OCI-M1 (cell line): ENCODE results near the gene TPT1.
"Not testable (repeated sequence)": the region's sequence is repeated elsewhere in the genome, so short reads cannot be mapped to it uniquely, and the experiment has no call there.

Experiments
- DNase-seq: peaks from one replicate; lab custom pipeline; 2025; lab: John Stamatoyannopoulos, UW

The TPT1 gene

GRCh38 chr13:45341034-45341798, at the start of gene TPT1:
TPT1 (minus strand) TSS chr13:45341183; CDS start chr13:45341069, 114 bp downstream.
- DNase-seq, result peak; percentile 99

DNA sequence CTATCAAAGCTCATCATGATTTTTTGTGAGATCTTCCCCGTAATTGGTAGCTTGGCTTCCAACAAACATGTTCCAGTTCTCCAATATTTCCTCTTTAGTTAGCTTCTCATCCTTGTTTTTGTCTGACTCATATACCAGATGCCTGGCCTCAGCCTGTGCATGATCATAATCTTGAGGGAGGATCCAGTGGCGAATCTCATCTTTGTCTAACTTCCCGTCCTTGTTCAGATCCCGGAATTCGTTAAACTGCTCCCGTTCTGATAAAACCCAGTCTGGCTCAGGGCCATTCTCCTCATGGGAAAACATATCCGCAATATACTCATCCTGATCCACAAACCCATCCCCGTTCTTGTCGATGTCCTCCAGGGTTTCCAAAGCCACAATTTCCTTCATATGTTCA, 49.4 kb upstream of the TPT1 start:
- DNase-seq, result not testable (repeated sequence)

DNA sequence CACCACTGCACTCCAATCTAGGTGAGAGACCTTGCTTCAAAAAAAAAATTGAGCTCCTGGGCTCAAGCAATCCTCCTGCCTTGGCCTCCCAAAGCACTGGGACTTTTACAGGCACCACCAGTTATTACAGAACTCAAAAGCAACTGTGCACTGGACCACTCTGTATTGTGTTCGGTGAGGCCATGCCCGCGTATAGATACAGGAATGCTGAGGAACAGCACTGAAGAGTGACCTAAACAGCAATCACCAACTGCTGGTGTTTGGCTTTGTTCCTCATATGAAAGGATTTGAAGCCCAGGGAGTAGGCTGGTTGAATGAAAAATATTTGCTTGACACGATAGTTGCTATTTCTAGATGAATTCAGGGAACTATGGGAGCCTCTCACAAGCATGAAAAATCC, 47.7 kb upstream of the TPT1 start:
- DNase-seq, result no peak

GRCh38 chr13:45386892-45387575, 46.1 kb upstream of the TPT1 start:
- not testable (repeated sequence) for DNase-seq

DNA sequence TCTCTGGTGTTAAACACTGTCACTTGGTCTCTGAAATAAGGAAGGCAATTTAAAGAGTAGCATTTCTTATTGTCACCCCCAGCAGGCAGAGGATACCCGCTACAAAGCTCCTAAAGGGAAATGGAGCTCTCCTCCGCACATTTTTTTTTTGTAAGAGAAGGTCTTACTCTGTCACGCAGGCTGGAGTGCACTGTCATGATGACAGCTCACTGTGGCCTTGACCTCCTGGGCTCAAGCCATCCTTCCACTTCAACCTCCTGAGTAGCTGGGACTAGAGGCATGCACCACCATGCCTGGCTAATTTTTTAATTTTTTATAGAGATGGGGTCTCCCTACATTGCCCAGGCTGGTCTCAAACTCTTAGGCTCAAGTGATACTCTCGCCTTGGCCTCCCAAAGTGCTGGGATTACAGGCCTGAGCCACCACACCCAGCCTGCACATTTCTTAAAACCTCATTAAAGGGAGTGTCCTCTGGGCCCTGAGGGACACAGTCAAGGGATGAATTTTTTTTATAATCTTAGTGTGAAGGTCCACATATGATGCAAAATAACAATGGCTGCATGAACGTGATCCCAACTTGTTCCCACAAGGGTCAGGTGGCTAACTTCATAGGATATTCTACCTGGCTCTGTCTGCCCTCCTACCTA, 45.0 kb upstream of the TPT1 start:
- no peak for DNase-seq

DNA sequence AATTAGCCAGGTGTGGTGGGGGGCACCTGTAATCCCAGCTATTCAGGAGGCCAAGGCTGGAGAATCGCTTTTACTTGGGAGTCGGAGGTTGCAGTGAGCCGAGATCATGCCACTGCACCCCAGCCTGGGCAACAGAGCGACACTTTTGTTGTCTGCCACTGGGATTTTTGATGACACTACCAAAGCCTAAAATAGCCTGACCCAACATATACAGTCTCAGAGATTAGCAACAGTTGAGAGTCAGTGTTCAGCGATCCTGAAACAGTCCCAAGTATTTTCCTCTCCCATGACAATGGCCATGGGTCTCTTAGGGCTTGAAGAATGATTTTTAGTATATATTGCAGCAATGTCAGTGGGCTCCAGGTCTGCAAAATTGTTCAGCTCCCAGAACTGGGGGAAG, 44.3 kb upstream of the TPT1 start:
- DNase-seq, result no peak

DNA sequence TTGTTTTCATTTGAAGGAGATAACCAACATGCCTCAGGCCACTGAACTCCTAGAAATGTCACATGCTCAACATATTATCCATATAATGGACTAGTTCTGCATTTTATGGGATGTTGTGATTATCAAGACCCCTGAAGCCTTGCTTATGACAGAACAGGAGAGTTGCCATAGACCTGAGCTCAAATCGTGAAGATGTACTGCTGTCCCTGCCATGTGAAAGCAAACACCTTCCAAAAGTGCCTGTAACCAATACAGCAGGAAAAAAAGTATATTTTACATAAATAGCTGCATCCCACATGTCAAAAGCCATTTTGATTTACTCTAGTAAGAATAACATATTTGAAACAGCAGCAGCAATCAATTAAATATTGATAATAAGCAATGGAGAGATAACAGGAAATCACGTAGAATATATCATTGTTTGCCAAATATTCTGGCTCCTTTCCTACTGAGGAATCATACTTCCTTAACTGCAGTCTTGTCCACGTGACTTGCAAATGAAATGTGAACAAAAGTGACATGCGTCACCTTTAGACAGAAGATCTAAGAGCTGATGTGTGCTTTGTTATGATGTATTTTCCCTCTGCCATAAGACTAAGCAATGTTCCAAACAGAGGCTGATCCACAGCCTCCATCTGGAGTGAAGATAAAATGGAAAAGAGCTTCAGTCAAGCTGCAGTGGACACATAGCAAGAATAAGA, 43.6 kb upstream of the TPT1 start:
- no peak for DNase-seq

- DNase-seq, result not testable (repeated sequence)
Observed at GRCh38 chr13:45382739-45383138, 41.8 kb upstream of the TPT1 start.

- DNase-seq, result no peak
Observed at GRCh38 chr13:45381196-45381595, 40.2 kb upstream of the TPT1 start.

GRCh38 chr13:45380708-45381107, 39.7 kb upstream of the TPT1 start:
- DNase-seq, result not testable (repeated sequence)

DNA sequence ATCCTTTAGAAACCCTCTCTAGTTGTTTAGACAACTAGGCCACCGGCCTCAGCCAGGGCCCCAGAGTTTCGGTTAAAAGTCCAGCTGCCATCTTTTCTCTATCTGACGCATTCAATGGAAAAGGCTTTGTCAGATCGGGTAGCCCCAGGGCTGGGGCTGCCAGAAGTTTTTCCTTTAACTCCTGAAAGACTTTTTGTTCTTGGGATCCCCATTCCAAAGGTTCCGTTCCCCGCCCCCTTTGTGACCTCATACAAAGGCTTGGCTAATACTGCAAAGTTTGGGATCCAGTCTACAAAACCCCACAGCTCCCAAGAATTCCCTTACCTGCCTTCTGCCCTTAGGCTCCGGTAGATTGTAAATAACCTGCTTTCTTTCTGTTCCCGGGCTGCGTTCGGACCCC, 38.5 kb upstream of the TPT1 start:
- DNase-seq, result not testable (repeated sequence)

DNA sequence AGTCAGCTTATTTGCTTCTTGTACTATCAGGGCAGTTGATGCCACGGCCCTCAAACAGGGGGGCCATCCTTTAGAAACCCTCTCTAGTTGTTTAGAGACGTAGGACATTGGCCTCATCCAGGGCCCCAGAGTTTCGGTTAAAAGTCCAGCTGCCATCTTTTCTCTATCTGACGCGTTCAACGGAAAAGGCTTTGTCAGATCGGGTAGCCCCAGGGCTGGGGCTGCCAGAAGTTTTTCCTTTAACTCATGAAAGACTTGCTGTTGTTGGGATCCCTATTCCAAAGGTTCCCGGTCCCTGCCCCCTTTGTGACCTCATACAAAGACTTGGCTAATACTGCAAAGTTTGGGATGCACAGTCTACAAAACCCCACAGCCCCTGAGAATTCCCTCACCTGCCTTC, 37.8 kb upstream of the TPT1 start:
- DNase-seq, result not testable (repeated sequence)

GRCh38 chr13:45377314-45377713, 36.3 kb upstream of the TPT1 start:
- DNase-seq, result not testable (repeated sequence)

DNA sequence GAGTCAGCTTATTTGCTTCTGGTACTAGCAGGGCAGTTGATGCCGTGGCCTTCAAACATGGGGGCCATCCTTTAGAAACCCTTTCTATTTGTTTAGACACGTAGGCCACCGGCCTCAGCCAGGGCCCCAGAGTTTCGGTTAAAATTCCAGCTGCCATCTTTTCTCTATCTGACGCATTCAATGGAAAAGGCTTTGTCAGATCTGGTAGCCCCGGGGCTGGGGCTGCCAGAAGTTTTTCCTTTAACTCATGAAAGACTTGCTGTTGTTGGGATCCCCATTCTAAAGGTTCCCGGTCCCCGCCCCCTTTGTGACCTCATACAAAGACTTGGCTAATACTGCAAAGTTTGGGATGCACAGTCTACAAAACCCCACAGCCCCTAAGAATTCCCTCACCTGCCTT, 35.7 kb upstream of the TPT1 start:
- not testable (repeated sequence) for DNase-seq

- DNase-seq, result no peak
Observed at GRCh38 chr13:45374917-45375316, 33.9 kb upstream of the TPT1 start.

DNA sequence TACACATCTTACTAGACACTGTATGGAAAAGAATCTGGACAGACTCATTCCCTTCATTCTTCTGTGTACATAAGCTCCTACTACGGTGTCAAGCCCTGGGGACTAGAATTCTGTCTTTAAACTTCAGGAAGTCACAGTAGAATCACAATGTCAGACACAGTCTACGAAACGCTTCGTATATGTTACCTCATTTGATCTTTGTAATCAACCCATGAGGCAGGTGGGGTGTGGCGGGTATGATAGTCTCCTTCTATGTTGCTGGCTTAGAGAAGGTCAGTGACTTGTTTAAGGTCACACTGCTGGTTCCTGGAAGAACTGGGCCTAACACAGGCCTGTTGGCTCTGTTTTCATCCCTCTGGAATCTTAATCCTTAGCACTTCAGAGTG, 32.2 kb upstream of the TPT1 start:
- DNase-seq, result no peak

DNA sequence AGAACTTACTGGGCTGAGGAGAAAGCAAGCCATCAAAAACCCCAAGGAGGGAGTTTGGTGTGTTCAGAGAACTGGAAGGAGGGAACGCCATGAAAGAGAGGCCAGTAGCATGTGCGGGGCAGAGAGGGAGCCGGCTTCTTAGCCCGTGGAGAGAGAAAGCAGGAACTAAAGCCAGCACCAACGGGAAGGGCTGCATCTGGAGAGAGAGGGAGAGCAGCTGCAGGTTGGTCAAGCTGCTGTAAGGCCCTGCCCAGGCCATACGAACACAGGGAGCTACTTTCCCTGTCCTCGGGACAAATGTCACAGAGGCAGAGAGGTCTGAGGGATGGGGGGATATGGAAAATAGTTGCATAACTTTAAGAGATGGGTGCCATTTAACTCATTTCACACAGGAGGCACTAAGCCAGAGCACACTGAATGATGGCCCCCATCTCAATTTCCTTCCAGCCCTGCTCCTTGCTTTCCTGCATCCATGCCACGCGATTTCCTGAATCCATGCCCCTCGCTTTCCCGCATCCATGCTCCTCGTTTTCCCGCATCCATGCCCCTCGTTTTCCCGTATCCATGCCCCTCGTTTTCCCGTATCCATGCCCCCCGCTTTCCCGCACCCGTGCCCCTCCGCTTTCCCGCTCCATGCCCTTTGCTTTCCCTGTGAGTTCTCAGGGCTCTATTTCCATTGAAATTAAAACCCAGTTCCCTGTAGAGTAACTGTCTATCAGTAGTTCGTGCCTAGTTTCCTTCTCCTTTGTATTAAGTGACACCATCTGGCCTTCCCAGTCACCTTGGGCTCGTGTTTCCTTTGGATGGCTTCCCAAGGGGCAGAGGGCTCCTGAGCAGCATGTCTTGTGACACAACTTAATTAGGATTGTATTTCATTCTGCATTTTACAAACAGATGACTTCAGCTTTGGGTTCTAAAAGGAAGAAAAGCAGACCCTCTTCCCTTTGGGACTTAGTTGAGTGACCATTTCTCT, 31.5 kb upstream of the TPT1 start:
- no peak for DNase-seq

GRCh38 chr13:45370922-45371406, 30.0 kb upstream of the TPT1 start:
- no peak for DNase-seq

DNA sequence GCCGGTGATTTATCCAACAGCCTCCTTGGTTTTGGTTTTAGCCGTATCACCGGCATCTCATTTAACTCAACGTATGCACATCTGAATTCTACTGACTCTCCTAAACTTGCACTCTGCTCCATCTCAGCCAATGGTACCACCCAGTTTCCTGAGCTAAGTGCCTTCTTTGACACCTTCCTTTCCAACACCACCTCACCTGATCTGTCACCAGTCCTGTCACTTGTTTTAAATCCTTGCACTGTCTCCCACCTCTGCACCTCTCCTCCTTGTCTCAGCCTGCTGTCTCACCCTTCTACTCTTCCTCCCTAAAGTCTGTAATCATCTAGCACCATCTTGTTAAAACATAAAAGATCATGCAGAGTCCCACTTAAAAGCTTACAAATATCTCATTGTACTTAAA, 28.1 kb upstream of the TPT1 start:
- no peak for DNase-seq

DNA sequence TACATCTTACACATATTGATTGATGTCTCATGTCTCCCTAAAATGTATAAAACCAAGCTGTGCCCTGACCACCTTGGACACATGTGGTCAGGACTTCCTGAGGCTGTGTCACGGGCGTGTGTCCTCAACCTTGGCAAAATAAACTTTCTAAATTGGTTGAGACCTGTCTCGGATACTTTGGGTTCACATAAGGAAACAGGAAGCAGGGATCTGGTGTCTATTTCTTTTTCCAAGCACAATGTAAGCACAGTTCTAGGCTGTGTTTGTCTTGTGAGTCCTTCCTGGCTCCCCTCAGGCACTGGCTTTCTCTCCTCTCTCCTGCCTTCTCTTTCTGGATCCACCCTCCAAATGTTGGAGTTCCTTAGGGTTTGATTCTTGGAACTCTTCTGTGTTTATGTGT, 27.6 kb upstream of the TPT1 start:
- DNase-seq, result no peak

DNA sequence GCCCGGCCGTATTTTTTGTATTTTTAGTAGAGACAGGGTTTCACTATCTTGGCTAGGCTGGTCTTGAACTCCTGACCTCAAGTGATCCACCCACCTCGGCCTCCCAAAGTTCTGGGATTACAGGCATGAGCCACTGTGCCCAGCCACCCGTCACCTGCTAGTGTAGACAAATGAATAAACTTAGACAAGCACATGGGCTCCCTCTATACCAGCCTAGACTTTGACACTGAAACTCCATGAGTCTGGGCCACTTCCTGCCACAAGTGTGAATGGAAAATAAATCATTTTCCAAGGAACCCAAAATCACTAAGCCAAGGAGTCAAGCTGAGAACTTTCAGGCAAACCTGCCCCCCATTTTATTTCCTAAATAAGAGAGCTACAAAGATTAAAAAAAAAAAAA, 27.0 kb upstream of the TPT1 start:
- no peak for DNase-seq
